Measurements from ENCODE around the gene SERPINA6. TPM values are rescaled to one million over a fixed set of nuclear protein-coding genes. Genes with fewer than 3 reads are reported as not detected.
"Not testable (repeated sequence)": the region's sequence is repeated elsewhere in the genome, so short reads cannot be mapped to it uniquely, and the experiment has no call there.

The SERPINA6 gene
- total RNA-seq, 2 donors from 2014 or later, result not detected

- Histone ChIP-seq H3K4me3 (no peak overlapping the region), H3K9me3 (no peaks in the 10 kb centered on the region), H3K27ac (no peak overlapping the region), H3K36me3 (no peaks in the 10 kb centered on the region), H3K4me1 (no peaks in the 10 kb centered on the region), H3K27me3 (no peaks in the 10 kb centered on the region)
- TF ChIP-seq CTCF (IDR thresholded peaks at IDR 0.05), result no peak
- DNase-seq (ENCODE audit: low spot score), result peak; percentile 21
These were observed 33.4 kb upstream of the SERPINA6 start for GRCh38 chr14:94356379-94357056.

- Histone ChIP-seq H3K9me3 (no peaks in the 10 kb centered on the region), H3K27ac (no peak overlapping the region), H3K27me3 (no peaks in the 10 kb centered on the region), H3K36me3 (no peaks in the 10 kb centered on the region), H3K4me1 (no peaks in the 10 kb centered on the region), H3K4me3 (no peak overlapping the region)
- DNase-seq (ENCODE audit: low spot score), result peak; percentile 73
- TF ChIP-seq CTCF (IDR thresholded peaks at IDR 0.05), result peak in 1 of 2 donors; percentile 47
These were observed 32.2 kb upstream of the SERPINA6 start for GRCh38 chr14:94355191-94355794.

- no peak for TF ChIP-seq CTCF (IDR thresholded peaks at IDR 0.05)
- H3K9me3 ChIP-seq, result no peaks in the 10 kb centered on the region
- DNase-seq (ENCODE audit: low spot score), result no peak
- no peak overlapping the region for H3K27ac ChIP-seq
- H3K4me3 ChIP-seq, result no peak overlapping the region
- no peaks in the 10 kb centered on the region for H3K36me3 ChIP-seq
- H3K4me1 ChIP-seq, result no peaks in the 10 kb centered on the region
- H3K27me3 ChIP-seq, result no peaks in the 10 kb centered on the region
These were observed 31.6 kb upstream of the SERPINA6 start for GRCh38 chr14:94354638-94355185.

- not testable (repeated sequence) for H3K27ac ChIP-seq, H3K9me3 ChIP-seq, H3K4me3 ChIP-seq, H3K27me3 ChIP-seq, H3K4me1 ChIP-seq, H3K36me3 ChIP-seq
- peak; percentile 7 for DNase-seq (ENCODE audit: low spot score)
These were observed 31.1 kb upstream of the SERPINA6 start for GRCh38 chr14:94354190-94354589.

- DNase-seq (ENCODE audit: low spot score), result peak; percentile 44
- Histone ChIP-seq H3K4me3 (no peak overlapping the region), H3K4me1 (no peaks in the 10 kb centered on the region), H3K27me3 (no peaks in the 10 kb centered on the region), H3K27ac (no peak overlapping the region), H3K36me3 (no peaks in the 10 kb centered on the region), H3K9me3 (no peaks in the 10 kb centered on the region)
- no peak for TF ChIP-seq CTCF (IDR thresholded peaks at IDR 0.05)
These were observed 26.1 kb upstream of the SERPINA6 start for GRCh38 chr14:94349276-94349675.

- no peaks in the 10 kb centered on the region for H3K9me3 ChIP-seq
- TF ChIP-seq CTCF (IDR thresholded peaks at IDR 0.05), result no peak
- no peak overlapping the region for H3K4me3 ChIP-seq
- no peak overlapping the region for H3K27ac ChIP-seq
- H3K27me3 ChIP-seq, result no peaks in the 10 kb centered on the region
- no peak for DNase-seq (ENCODE audit: low spot score)
- no peaks in the 10 kb centered on the region for H3K4me1 ChIP-seq
- H3K36me3 ChIP-seq, result no peaks in the 10 kb centered on the region
These were observed 25.7 kb upstream of the SERPINA6 start for GRCh38 chr14:94348836-94349235.
